Parathyroid adenoma (tissue), 2 donors: ENCODE results near the gene SCN3B.

ENCODE experiments used
- H2AFZ ChIP-seq: fragments of 300-600 bp; sonication (generic); one replicate; pipeline ENCODE4 v1.7.0; 2017; ENCODE audit warnings: antibody characterized with exemption, mild to moderate bottlenecking
- H3K27ac ChIP-seq: fragments of 300-600 bp; sonication (generic); one replicate; pipeline ENCODE4 v1.7.0; 2017
- H3K27me3 ChIP-seq: fragments of 300-600 bp; sonication (generic); one replicate; pipeline ENCODE4 v1.7.0; 2017; ENCODE audit warnings: low read length; ENCODE audit not compliant: control insufficient read depth, insufficient read depth
- H3K36me3 ChIP-seq: fragments of 300-600 bp; sonication (generic); one replicate; pipeline ENCODE4 v1.7.0; 2017; ENCODE audit warnings: low read length; ENCODE audit not compliant: control insufficient read depth, insufficient read depth
- H3K4me1 ChIP-seq: fragments of 300-600 bp; sonication (generic); one replicate; pipeline ENCODE4 v1.7.0; 2017; ENCODE audit warnings: control low read depth
- H3K4me2 ChIP-seq: fragments of 300-600 bp; sonication (generic); one replicate; pipeline ENCODE4 v1.7.0; 2017; ENCODE audit warnings: low read length
- H3K4me3 ChIP-seq: fragments of 300-600 bp; sonication (generic); one replicate; pipeline ENCODE4 v1.7.0; 2017; ENCODE audit warnings: low read depth, low read length
- H3K79me2 ChIP-seq: fragments of 300-600 bp; sonication (generic); one replicate; pipeline ENCODE4 v1.7.0; 2017; ENCODE audit warnings: control low read depth
- H3K9ac ChIP-seq: fragments of 300-600 bp; sonication (generic); one replicate; pipeline ENCODE4 v1.7.0; 2017; ENCODE audit warnings: mild to moderate bottlenecking
- H3K9me3 ChIP-seq: fragments of 300-600 bp; sonication (generic); one replicate; pipeline ENCODE4 v1.7.0; 2017; ENCODE audit warnings: low read length; ENCODE audit not compliant: control insufficient read depth
- CTCF ChIP-seq: fragments of 300-600 bp; sonication (generic); IDR thresholded peaks from one replicate; pipeline ENCODE4 v1.7.0; 2017; ENCODE audit warnings: antibody characterized with exemption, mild to moderate bottlenecking
- donor health status: primary hyperparathyroidism.

Gene SCN3B

GRCh38 chr11:123653483-123653826 is 969 bp downstream of the SCN3B start:
- Histone ChIP-seq H3K4me2 (peak overlapping the region; percentile 69), H3K36me3 (no peaks in the 10 kb centered on the region), H3K4me1 (peaks cover 5% of the 10 kb centered on the region), H2AFZ (peak overlapping the region; percentile 91), H3K79me2 (no peaks in the 10 kb centered on the region), H3K9ac (no peak overlapping the region), H3K4me3 (peak overlapping the region; percentile 48), H3K27ac (peak overlapping the region; percentile 93), H3K27me3 (no peaks in the 10 kb centered on the region), H3K9me3 (no peaks in the 10 kb centered on the region)
- no peak for TF ChIP-seq CTCF

- no peak overlapping the region for H3K4me3 ChIP-seq
- H3K36me3 ChIP-seq, result no peaks in the 10 kb centered on the region
- no peak overlapping the region for H3K27ac ChIP-seq
- no peak overlapping the region for H3K4me2 ChIP-seq
- H3K9me3 ChIP-seq, result no peaks in the 10 kb centered on the region
- peaks cover 5% of the 10 kb centered on the region for H3K4me1 ChIP-seq
- no peaks in the 10 kb centered on the region for H3K27me3 ChIP-seq
- TF ChIP-seq CTCF, result no peak
- H3K79me2 ChIP-seq, result no peaks in the 10 kb centered on the region
- H3K9ac ChIP-seq, result no peak overlapping the region
- H2AFZ ChIP-seq, result no peak overlapping the region
These were observed 1.8 kb downstream of the SCN3B start for GRCh38 chr11:123652599-123652998.

GRCh38 chr11:123650901-123651300 is 3.5 kb downstream of the SCN3B start:
- Histone ChIP-seq H3K27ac (no peak overlapping the region), H2AFZ (no peak overlapping the region), H3K4me3 (no peak overlapping the region), H3K4me1 (peaks cover 5% of the 10 kb centered on the region), H3K36me3 (no peaks in the 10 kb centered on the region), H3K79me2 (no peaks in the 10 kb centered on the region), H3K9me3 (no peaks in the 10 kb centered on the region), H3K4me2 (no peak overlapping the region), H3K9ac (no peak overlapping the region), H3K27me3 (no peaks in the 10 kb centered on the region)
- no peak for TF ChIP-seq CTCF

DNA sequence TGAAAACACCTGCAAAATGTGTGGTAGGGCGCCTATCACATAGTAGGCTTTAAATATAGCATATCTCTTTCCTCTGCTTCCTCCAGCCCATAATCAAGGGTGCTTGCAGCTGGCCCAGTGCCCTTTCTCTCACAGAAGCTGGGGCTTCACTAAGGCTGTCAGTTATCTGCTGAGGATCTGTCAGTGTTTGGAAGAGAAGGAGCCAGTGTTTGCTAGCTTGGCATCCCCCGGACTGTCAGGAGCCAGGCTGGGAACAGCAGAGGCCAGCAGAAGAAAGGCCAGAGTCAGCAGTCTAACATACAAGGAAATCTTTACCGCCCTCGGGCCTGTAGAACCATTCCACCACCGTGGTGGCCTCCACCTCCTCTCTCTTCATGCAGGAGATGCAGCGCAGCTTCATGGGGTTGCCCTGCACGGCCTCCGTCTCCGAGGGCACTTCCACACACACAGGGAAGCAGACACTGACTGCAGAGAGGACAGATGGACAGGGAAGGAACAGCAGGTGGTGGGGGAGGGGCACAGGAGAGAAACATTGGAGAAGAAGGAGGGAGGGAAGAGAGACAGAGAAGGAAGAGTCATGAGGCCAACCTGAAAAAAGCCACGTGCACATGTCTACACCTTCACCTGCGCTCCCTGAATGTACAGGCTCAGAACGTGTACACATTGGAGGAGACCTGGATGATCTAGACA is 9.0 kb downstream of the SCN3B start:
- H3K9me3 ChIP-seq, result no peaks in the 10 kb centered on the region
- no peak overlapping the region for H3K27ac ChIP-seq
- no peaks in the 10 kb centered on the region for H3K27me3 ChIP-seq
- H3K4me1 ChIP-seq, result peaks cover 2% of the 10 kb centered on the region
- no peak for TF ChIP-seq CTCF
- no peak overlapping the region for H2AFZ ChIP-seq
- H3K4me3 ChIP-seq, result no peak overlapping the region
- no peak overlapping the region for H3K4me2 ChIP-seq
- no peaks in the 10 kb centered on the region for H3K36me3 ChIP-seq
- H3K79me2 ChIP-seq, result no peaks in the 10 kb centered on the region
- H3K9ac ChIP-seq, result no peak overlapping the region

DNA sequence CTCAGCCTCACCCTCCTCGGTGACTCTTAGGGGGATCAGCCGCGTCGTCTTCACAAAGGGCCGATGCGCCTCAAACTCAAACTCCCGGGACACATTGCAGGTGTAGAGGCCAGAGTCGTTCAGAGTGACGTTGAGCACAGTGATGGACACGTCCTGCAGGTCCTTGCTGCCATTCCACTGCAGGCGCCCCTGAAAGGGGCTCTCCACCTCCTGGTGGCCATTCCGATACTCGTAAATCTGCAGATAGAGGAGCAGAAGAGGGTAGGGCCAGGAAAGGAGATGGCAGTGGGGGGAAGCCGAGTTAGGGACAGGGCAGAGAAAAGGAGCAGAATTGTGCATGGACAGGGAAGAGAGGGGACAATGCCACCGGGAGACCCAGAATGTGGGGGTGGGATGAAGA is 12.0 kb downstream of the SCN3B start:
- Histone ChIP-seq H3K4me3 (no peak overlapping the region), H3K9me3 (no peaks in the 10 kb centered on the region), H2AFZ (no peak overlapping the region), H3K27ac (no peak overlapping the region), H3K79me2 (no peaks in the 10 kb centered on the region), H3K9ac (no peak overlapping the region), H3K36me3 (no peaks in the 10 kb centered on the region), H3K4me2 (no peak overlapping the region), H3K27me3 (no peaks in the 10 kb centered on the region), H3K4me1 (peaks cover 2% of the 10 kb centered on the region)
- no peak for TF ChIP-seq CTCF
